Keratinocyte (primary cell): ENCODE results near the gene DNAH10. TPM values are rescaled to one million over a fixed set of nuclear protein-coding genes. Genes with fewer than 3 reads are reported as not detected.
"Not testable (repeated sequence)": the region's sequence is repeated elsewhere in the genome, so short reads cannot be mapped to it uniquely, and the experiment has no call there.

ENCODE experiments used
- DNase-seq: peaks from one replicate; pipeline ENCODE4 v3.0.0-alpha.2; 2011; ENCODE audit warnings: low read depth, missing footprints, low spot score
- FAIRE-seq: peaks from 2 replicates; lab custom pipeline; 2011; peaks lifted over from hg19 to GRCh38; lab: Jason Lieb, UNC
- H2AFZ ChIP-seq: 2 replicates; pipeline ENCODE4 v1.6.0; 2012; ENCODE audit warnings: low read length, control low read depth, inconsistent platforms; ENCODE audit not compliant: control insufficient read depth
- H3K27ac ChIP-seq: 2 replicates; pipeline ENCODE4 v1.5.1; 2011; ENCODE audit warnings: low read length; ENCODE audit not compliant: control insufficient read depth, insufficient read depth
- H3K27me3 ChIP-seq: 3 replicates; pipeline ENCODE4 v1.6.0; 2011; ENCODE audit warnings: low read length; ENCODE audit not compliant: control insufficient read depth, insufficient read depth; ENCODE audit errors: extremely low read depth
- H3K36me3 ChIP-seq, 2 experiments: 2 replicates in 1 of 2; 3 replicates in 1 of 2; pipeline ENCODE4 v1.5.1; 2011; ENCODE audit warnings: low read length in 2 of 2, mild to moderate bottlenecking in 1 of 2; ENCODE audit not compliant: control insufficient read depth in 2 of 2, insufficient read depth in 2 of 2; ENCODE audit errors: extremely low read depth in 1 of 2
- H3K4me1 ChIP-seq: 3 replicates; pipeline ENCODE4 v1.5.1; 2011; ENCODE audit warnings: low read length; ENCODE audit not compliant: control insufficient read depth, insufficient read depth; ENCODE audit errors: extremely low read depth
- H3K4me2 ChIP-seq: 3 replicates; pipeline ENCODE4 v1.6.0; 2011; ENCODE audit warnings: low read depth, low read length; ENCODE audit not compliant: control insufficient read depth, insufficient read depth; ENCODE audit errors: extremely low read depth
- H3K4me3 ChIP-seq, 3 experiments: fragments of 200-600 bp in 1 of 3; sonication (generic) in 1 of 3; 2 replicates in 2 of 3; 3 replicates in 1 of 3; pipeline ENCODE4 v1.5.1; 2011 to 2016; ENCODE audit warnings: low read length in 3 of 3, mild to moderate bottlenecking in 3 of 3, control low read depth in 2 of 3, inconsistent platforms in 1 of 3, low read depth in 1 of 3, mixed read lengths in 1 of 3, mixed run types in 1 of 3, moderate library complexity in 1 of 3; ENCODE audit not compliant: control insufficient read depth in 2 of 3, insufficient read depth in 2 of 3; ENCODE audit errors: extremely low read depth in 1 of 3
- H3K79me2 ChIP-seq: 2 replicates; pipeline ENCODE4 v1.6.0; 2012; ENCODE audit warnings: low read length; ENCODE audit not compliant: control insufficient read depth, insufficient read depth
- H3K9ac ChIP-seq: 3 replicates; pipeline ENCODE4 v1.6.0; 2011; ENCODE audit warnings: low read length; ENCODE audit not compliant: control insufficient read depth, insufficient read depth; ENCODE audit errors: extremely low read depth
- H3K9me1 ChIP-seq: 3 replicates; pipeline ENCODE4 v1.6.0; 2011; ENCODE audit warnings: low read length; ENCODE audit not compliant: control insufficient read depth, insufficient read depth; ENCODE audit errors: extremely low read depth
- H3K9me3 ChIP-seq: 2 replicates; pipeline ENCODE4 v1.5.1; 2012; ENCODE audit warnings: low read depth, low read length; ENCODE audit not compliant: control insufficient read depth
- H4K20me1 ChIP-seq: 3 replicates; pipeline ENCODE4 v1.6.0; 2011; ENCODE audit warnings: low read length; ENCODE audit not compliant: control insufficient read depth, insufficient read depth; ENCODE audit errors: extremely low read depth
- EZH2 ChIP-seq: IDR thresholded peaks from one replicate; pipeline ENCODE4 v1.6.1; 2012; ENCODE audit warnings: inconsistent platforms, mild to moderate bottlenecking, low read length, moderate library complexity
- dilution Hi-C: fragments of 300-500 bp; cut with MboI; formaldehyde crosslinking; loops from one replicate; pipeline ENCODE4 v1.7.0; 2020; ENCODE audit warnings: low sequenced_read_pairs; ENCODE audit not compliant: extremely low pct_ligation_motif_present
- polyA plus RNA-seq, 5 experiments: library from polyadenylated mRNA; depleted of rRNA in 3 of 5; stranded (reverse) in 3 of 5; stranded (forward) in 1 of 5; unstranded in 1 of 5; fragments of >200 nt; gene quantifications; 1 replicate in 1 of 5; 2 replicates in 3 of 5; 3 replicates in 1 of 5; pipeline versions ENCODE4 v1.2.1 to v1.2.3, GENCODE V29; 2011 to 2012; ENCODE audit warnings: missing spikeins in 2 of 5, low read depth in 1 of 5, low replicate concordance in 1 of 5
- TF ChIP-seq, protein P1 (sequence below), 3 experiments: IDR thresholded peaks in 1 of 3; conservative IDR thresholded peaks in 1 of 3; optimal IDR thresholded peaks in 1 of 3; 2 replicates in 2 of 3; 3 replicates in 1 of 3; pipeline versions ENCODE3 to v1.5.1; 2011; ENCODE audit warnings: low read length in 3 of 3, mild to moderate bottlenecking in 3 of 3, moderate library complexity in 2 of 3, control low read depth in 1 of 3, inconsistent platforms in 1 of 3; ENCODE audit not compliant: insufficient read depth in 2 of 3; ENCODE audit errors: extremely low read depth in 1 of 3

DNAH10 gene
- polyA plus RNA-seq, 1 donor (not counting 4 experiments of a cell fraction or from before 2014, with no cell fraction given), result 0.08 TPM

DNA sequence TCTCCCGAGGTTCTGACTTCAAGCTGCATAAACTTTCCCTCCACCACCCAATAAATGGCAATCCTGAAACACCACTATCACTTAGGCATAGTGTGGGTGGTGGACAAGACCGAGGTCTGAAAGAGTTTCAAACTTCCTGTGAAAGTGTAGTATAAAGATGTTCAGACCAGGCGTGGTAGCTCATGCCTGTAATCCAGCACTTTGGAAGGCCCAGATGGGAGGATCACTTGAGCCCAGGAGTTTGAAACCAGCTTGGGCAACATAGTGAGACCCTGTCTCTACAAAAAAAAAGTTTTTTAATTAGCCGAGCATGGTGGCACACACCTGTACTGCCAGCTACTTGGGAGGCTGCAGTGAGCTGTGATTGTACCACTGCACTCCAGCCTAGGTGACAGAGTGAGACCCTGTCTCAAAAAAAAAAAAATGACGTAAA, 148.7 kb downstream of the DNAH10 start:
- dilution Hi-C loops, result no loop called here
- DNase-seq (no peak), FAIRE-seq (no peak)
- H2AFZ ChIP-seq, result no peak overlapping the region
- H3K27me3 ChIP-seq, result no peaks in the 10 kb centered on the region
- H3K9ac ChIP-seq, result no peak overlapping the region
- H4K20me1 ChIP-seq, result no peaks in the 10 kb centered on the region
- no peak overlapping the region for H3K27ac ChIP-seq
- no peak overlapping the region for H3K4me2 ChIP-seq
- no peaks in the 10 kb centered on the region for H3K79me2 ChIP-seq
- H3K4me1 ChIP-seq, result peaks cover 6% of the 10 kb centered on the region
- no peaks in the 10 kb centered on the region for H3K36me3 ChIP-seq
- no peak for TF ChIP-seq EZH2
- TF ChIP-seq, protein P1, sequence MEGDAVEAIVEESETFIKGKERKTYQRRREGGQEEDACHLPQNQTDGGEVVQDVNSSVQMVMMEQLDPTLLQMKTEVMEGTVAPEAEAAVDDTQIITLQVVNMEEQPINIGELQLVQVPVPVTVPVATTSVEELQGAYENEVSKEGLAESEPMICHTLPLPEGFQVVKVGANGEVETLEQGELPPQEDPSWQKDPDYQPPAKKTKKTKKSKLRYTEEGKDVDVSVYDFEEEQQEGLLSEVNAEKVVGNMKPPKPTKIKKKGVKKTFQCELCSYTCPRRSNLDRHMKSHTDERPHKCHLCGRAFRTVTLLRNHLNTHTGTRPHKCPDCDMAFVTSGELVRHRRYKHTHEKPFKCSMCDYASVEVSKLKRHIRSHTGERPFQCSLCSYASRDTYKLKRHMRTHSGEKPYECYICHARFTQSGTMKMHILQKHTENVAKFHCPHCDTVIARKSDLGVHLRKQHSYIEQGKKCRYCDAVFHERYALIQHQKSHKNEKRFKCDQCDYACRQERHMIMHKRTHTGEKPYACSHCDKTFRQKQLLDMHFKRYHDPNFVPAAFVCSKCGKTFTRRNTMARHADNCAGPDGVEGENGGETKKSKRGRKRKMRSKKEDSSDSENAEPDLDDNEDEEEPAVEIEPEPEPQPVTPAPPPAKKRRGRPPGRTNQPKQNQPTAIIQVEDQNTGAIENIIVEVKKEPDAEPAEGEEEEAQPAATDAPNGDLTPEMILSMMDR (optimal IDR thresholded peaks at IDR 0.05 in 1 of 3, IDR thresholded peaks at IDR 0.05 in 1 of 3, conservative IDR thresholded peaks at IDR 0.05 in 1 of 3; ENCODE audit: extremely low read depth in 1 of 3, insufficient read depth in 2 of 3, low read length in 3 of 3), result no peak
- H3K9me3 ChIP-seq, result no peaks in the 10 kb centered on the region
- H3K9me1 ChIP-seq, result no peaks in the 10 kb centered on the region
- no peak overlapping the region for H3K4me3 ChIP-seq

DNA sequence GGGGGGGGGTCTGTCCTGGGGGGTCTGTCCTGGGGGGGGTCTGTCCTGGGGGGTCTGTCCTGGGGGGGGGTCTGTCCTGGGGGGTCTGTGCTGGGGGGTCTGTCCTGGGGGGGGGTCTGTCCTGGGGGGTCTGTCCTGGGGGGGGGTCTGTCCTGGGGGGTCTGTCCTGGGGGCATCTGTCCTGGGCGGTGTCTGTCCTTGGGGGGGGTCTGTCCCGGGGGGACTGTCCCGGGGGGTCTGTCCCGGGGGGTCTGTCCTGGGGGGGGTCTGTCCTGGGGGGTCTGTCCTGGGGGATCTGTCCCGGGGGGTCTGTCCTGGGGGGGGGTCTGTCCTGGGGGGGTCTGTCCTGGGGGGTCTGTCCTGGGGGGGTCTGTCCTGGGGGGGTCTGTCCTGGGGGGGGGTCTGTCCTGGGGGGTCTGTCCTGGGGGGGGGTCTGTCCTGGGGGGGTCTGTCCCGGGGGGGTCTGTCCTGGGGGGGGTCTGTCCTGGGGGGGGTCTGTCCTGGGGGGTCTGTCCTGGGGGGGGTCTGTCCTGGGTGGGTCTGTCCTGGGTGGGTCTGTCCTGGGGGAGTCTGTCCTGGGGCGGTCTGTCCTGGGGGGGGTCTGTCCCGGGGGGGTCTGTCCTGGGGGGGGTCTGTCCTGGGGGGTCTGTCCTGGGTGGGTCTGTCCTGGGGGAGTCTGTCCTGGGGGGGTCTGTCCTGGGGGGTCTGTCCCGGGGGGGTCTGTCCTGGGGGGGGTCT, 149.7 kb downstream of the DNAH10 start:
- H3K4me2 ChIP-seq, H3K27me3 ChIP-seq, H3K79me2 ChIP-seq, H3K9ac ChIP-seq, H4K20me1 ChIP-seq, H3K4me3 ChIP-seq, FAIRE-seq, DNase-seq, H3K36me3 ChIP-seq, H3K9me1 ChIP-seq, H3K9me3 ChIP-seq, H2AFZ ChIP-seq, H3K27ac ChIP-seq, dilution Hi-C loops: not testable (repeated sequence)
- H3K4me1 ChIP-seq, result peaks cover 11% of the 10 kb centered on the region
